Cardiac muscle cell (in vitro differentiated cells and primary cell): Measurements from ENCODE around the gene PCGF5. TPM values are rescaled to one million over a fixed set of nuclear protein-coding genes. Genes with fewer than 3 reads are reported as not detected.

Experiments
- DNase-seq, 2 donors: peaks; one replicate each; pipeline versions ENCODE4 v3.0.0 to v3.0.0-alpha.2; 2010 to 2017; ENCODE audit warnings: low read depth in 1 of 2, low spot score in 1 of 2
- H3K27ac ChIP-seq: fragments of 200-600 bp; sonication (generic); 2 replicates; pipeline ENCODE4 v1.5.1; 2016
- H3K27me3 ChIP-seq: fragments of 200-600 bp; sonication (generic); 2 replicates; pipeline ENCODE4 v1.6.0; 2016; ENCODE audit warnings: control low read depth
- H3K36me3 ChIP-seq: fragments of 200-600 bp; sonication (generic); 2 replicates; pipeline ENCODE4 v1.5.1; 2016; ENCODE audit warnings: control low read depth
- H3K4me1 ChIP-seq: fragments of 200-600 bp; sonication (generic); 2 replicates; pipeline ENCODE4 v1.8.1; 2017; ENCODE audit warnings: low read depth, mild to moderate bottlenecking, mixed run types
- H3K4me3 ChIP-seq: fragments of 200-600 bp; sonication (generic); 2 replicates; pipeline ENCODE4 v1.5.1; 2016; ENCODE audit warnings: mild to moderate bottlenecking
- H3K9me3 ChIP-seq: fragments of 200-600 bp; sonication (generic); 2 replicates; pipeline ENCODE4 v1.5.1; 2017; ENCODE audit warnings: low read depth, mild to moderate bottlenecking, control low read depth
- polyA plus RNA-seq: library from polyadenylated mRNA; unstranded; fragments of >200 nt; fragmentation: Nextera tagmentation; extraction: Ambion mirVana; gene quantifications from 2 replicates; pipeline ENCODE4 v1.2.1, GENCODE V29; 2016
- total RNA-seq: library from RNA; depleted of rRNA; stranded (reverse); fragments of >200 nt; gene quantifications from 2 replicates; pipeline ENCODE4 v1.2.3, GENCODE V29; 2016
- TF ChIP-seq, protein P1 (sequence below): IDR thresholded peaks from 2 replicates; pipeline ENCODE4 v1.5.1; 2012; ENCODE audit warnings: low read depth, mild to moderate bottlenecking, low read length

Gene PCGF5
- total and polyA plus RNA-seq, 2 experiments from 2014 or later: 13.8 to 39.3 TPM

DNA sequence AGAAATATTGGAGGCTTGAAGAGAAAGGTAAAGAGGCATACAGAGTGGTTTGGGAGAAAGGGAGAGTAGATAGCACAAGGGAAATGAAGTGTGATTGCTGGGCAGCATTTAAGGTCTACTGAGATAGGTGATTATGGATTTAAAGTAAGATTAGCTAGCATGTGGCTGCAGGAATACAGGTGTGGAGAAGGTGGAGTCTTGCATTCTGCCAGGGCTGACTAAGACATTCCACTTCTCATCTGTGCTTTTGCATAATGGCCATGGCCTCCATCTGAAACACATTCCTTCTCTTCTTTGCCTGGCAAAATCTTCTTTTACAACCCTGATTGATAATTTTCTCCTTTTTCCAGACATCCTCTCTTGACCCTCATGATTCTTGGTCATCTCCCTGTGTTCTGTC is 31.6 kb upstream of the PCGF5 start:
- DNase-seq: no peak
- Histone ChIP-seq H3K4me1 (no peaks in the 10 kb centered on the region), H3K4me3 (no peak overlapping the region), H3K27me3 (peaks cover 3% of the 10 kb centered on the region), H3K36me3 (no peaks in the 10 kb centered on the region), H3K27ac (no peak overlapping the region), H3K9me3 (no peaks in the 10 kb centered on the region)
- TF ChIP-seq, protein P1, sequence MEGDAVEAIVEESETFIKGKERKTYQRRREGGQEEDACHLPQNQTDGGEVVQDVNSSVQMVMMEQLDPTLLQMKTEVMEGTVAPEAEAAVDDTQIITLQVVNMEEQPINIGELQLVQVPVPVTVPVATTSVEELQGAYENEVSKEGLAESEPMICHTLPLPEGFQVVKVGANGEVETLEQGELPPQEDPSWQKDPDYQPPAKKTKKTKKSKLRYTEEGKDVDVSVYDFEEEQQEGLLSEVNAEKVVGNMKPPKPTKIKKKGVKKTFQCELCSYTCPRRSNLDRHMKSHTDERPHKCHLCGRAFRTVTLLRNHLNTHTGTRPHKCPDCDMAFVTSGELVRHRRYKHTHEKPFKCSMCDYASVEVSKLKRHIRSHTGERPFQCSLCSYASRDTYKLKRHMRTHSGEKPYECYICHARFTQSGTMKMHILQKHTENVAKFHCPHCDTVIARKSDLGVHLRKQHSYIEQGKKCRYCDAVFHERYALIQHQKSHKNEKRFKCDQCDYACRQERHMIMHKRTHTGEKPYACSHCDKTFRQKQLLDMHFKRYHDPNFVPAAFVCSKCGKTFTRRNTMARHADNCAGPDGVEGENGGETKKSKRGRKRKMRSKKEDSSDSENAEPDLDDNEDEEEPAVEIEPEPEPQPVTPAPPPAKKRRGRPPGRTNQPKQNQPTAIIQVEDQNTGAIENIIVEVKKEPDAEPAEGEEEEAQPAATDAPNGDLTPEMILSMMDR: no peak

DNA sequence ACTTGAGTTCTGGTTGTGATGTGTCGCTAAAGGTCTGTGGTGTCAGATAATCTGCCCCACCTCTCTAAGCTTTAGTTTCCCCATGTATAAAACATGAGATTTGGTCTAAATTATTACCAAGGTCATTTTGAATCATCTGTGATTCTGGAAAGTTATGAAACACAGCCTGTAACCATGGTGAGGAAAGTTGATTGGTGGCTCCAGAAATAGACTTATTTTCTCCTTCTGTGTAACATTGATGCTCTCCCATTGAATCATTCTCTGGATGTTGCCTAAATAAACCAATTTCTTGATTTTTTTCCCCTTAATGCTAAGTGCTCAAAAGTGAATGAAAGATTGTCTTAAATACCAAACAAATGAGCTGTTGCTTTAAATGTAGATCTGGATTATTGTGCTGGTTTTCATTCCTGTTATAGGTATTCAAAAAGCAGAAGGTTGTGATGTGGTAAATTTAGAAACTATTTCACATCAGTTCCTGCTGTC is 30.0 kb upstream of the PCGF5 start:
- peak in 1 of 2 donors; percentile 22 for DNase-seq
- Histone ChIP-seq H3K4me1 (no peaks in the 10 kb centered on the region), H3K9me3 (no peaks in the 10 kb centered on the region), H3K27me3 (peaks cover 3% of the 10 kb centered on the region), H3K4me3 (no peak overlapping the region), H3K36me3 (no peaks in the 10 kb centered on the region), H3K27ac (no peak overlapping the region)
- TF ChIP-seq, protein P1: no peak

DNA sequence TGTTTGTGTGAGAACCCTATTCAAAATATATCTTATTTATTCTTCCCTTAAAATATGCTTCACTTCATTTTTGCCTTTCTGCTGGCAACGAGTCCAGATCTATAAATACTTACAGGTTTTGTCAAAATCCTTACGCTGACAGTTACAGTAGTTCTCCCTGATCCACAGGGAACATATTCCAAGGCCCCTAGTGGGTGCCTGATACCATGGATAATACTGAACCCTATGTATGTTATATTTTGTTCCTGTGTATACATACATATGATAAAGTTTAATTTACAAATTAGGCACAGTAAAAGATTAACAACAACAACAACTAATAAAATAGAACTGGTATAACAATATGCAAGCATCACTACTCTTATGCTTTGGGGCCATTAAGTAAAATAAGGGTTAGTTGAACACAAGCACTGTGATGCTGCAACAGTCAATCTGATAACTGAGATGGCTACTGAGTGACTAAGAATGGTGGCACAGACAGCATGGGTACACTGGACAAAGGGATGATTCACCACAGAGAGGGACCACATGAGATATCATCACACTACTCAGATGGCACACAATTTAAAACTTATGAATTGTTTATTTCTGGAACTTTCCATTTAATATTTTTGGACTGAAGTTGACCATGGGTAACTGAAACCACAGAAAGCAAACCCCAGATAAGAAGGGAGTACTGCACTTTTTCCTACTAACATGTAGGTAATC is 29.4 kb upstream of the PCGF5 start:
- TF ChIP-seq, protein P1: no peak
- H3K4me1 ChIP-seq: no peaks in the 10 kb centered on the region
- DNase-seq: peak in 1 of 2 donors; percentile 14
- no peak overlapping the region for H3K27ac ChIP-seq
- peaks cover 3% of the 10 kb centered on the region for H3K27me3 ChIP-seq
- no peaks in the 10 kb centered on the region for H3K9me3 ChIP-seq
- H3K4me3 ChIP-seq: no peak overlapping the region
- H3K36me3 ChIP-seq: no peaks in the 10 kb centered on the region

DNA sequence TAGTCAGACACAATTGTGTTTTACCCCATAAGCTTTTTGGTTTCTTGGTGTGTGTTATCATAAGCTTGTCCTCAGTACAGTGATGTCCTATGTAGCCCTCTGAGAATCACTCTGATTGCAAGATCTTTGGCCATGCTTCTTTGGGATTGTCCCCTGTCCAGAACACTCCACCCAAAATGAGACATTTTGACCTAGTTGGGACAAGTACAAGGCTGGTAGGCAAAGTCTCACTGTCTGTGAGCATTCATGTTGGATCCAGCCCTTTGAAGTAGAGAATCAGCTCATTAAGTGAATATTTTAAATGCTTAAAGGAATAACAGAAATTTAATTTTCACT is 28.9 kb upstream of the PCGF5 start:
- H3K27ac ChIP-seq: no peak overlapping the region
- no peaks in the 10 kb centered on the region for H3K36me3 ChIP-seq
- H3K4me3 ChIP-seq: no peak overlapping the region
- H3K27me3 ChIP-seq: peaks cover 3% of the 10 kb centered on the region
- H3K9me3 ChIP-seq: no peaks in the 10 kb centered on the region
- no peak for DNase-seq
- TF ChIP-seq, protein P1: no peak
- H3K4me1 ChIP-seq: no peaks in the 10 kb centered on the region

DNA sequence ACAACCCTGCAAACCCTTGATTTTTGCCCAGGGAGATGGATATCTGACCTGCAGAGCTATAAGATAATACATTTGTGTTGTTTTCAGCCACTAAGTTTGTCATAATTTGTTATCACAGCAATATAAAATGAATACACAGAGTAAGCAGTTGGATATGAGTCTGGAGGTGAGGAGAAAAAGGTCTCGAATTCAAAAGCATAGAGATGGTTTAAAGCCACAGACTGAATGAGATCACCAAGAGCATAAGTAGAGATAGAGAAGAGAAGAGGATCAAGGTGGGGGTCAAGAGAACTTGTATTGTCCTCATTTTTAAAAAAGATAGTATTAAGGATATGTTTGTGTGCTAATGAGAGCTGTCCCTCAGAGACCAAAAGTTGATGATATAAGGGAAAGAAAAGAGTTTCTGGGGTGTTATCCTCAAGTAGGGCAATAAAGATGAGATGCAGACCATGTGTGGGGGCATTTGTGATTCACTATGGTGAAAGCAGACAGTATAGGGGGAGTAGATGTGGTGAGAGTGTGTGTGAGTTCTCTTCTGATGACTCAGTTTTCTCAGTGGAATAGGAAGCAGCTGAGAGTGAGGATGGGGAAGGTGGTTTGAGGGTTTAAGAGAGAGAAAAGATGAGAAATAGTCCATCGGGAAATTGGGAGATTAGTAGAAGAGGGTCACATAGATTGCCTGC is 25.8 kb upstream of the PCGF5 start:
- H3K4me1 ChIP-seq: no peaks in the 10 kb centered on the region
- DNase-seq: peak in 1 of 2 donors; percentile 48
- H3K4me3 ChIP-seq: no peak overlapping the region
- no peaks in the 10 kb centered on the region for H3K9me3 ChIP-seq
- no peaks in the 10 kb centered on the region for H3K36me3 ChIP-seq
- peaks cover 3% of the 10 kb centered on the region for H3K27me3 ChIP-seq
- TF ChIP-seq, protein P1: no peak
- H3K27ac ChIP-seq: no peak overlapping the region
